C4-2B (cell line): ENCODE data around the gene DNAJC7.

Experiments
- ZFX ChIP-seq: fragments of 450-650 bp; IDR thresholded peaks from 2 replicates; pipeline ENCODE4 v1.6.1; 2017
- TF ChIP-seq, protein P1 (sequence below): fragments of 450-650 bp; conservative IDR thresholded peaks from 2 replicates; pipeline ENCODE4 v1.5.1; 2017; ENCODE audit warnings: mild to moderate bottlenecking

GRCh38 chr17:42045719-42046118, 28.5 kb upstream of the DNAJC7 start:
- TF ChIP-seq, protein P1, sequence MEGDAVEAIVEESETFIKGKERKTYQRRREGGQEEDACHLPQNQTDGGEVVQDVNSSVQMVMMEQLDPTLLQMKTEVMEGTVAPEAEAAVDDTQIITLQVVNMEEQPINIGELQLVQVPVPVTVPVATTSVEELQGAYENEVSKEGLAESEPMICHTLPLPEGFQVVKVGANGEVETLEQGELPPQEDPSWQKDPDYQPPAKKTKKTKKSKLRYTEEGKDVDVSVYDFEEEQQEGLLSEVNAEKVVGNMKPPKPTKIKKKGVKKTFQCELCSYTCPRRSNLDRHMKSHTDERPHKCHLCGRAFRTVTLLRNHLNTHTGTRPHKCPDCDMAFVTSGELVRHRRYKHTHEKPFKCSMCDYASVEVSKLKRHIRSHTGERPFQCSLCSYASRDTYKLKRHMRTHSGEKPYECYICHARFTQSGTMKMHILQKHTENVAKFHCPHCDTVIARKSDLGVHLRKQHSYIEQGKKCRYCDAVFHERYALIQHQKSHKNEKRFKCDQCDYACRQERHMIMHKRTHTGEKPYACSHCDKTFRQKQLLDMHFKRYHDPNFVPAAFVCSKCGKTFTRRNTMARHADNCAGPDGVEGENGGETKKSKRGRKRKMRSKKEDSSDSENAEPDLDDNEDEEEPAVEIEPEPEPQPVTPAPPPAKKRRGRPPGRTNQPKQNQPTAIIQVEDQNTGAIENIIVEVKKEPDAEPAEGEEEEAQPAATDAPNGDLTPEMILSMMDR = no peak
- TF ChIP-seq ZFX = no peak
